Measurements from ENCODE around the gene SLC6A9.

SLC6A9 gene

GRCh38 chr1:44049839-44050238, 18.6 kb upstream of the SLC6A9 start:
- in situ Hi-C loops (cut with MboI; ENCODE audit: low sequenced_read_pairs): loop anchor here (25.0 kb wide), 1 partner anchor 513 kb away; the partner anchor contains the start of gene PTPRF

GRCh38 chr1:44048532-44049215, 17.4 kb upstream of the SLC6A9 start:
- in situ Hi-C loops (cut with MboI; ENCODE audit: low sequenced_read_pairs): loop anchor here (25.0 kb wide), 1 partner anchor 511 kb away; the partner anchor contains the start of gene PTPRF

- in situ Hi-C loops (cut with MboI; ENCODE audit: low sequenced_read_pairs): loop anchor here (25.0 kb wide), 1 partner anchor 510 kb away; the partner anchor contains the start of gene PTPRF
Observed at GRCh38 chr1:44047131-44047530, 15.9 kb upstream of the SLC6A9 start.

- in situ Hi-C loops (cut with MboI; ENCODE audit: low sequenced_read_pairs): loop anchor here (25.0 kb wide), 1 partner anchor 508 kb away; the partner anchor contains the start of gene PTPRF
Observed at GRCh38 chr1:44045064-44045463, 13.8 kb upstream of the SLC6A9 start.

- in situ Hi-C loops (cut with MboI; ENCODE audit: low sequenced_read_pairs): loop anchor here (25.0 kb wide), 1 partner anchor 507 kb away; the partner anchor contains the start of gene PTPRF
Observed at GRCh38 chr1:44044071-44044801, 13.0 kb upstream of the SLC6A9 start.

- in situ Hi-C loops (cut with MboI; ENCODE audit: low sequenced_read_pairs): loop anchor here (25.0 kb wide), 1 partner anchor 506 kb away; the partner anchor contains the start of gene PTPRF
Observed at GRCh38 chr1:44043176-44044070, 12.2 kb upstream of the SLC6A9 start.

- in situ Hi-C loops (cut with MboI; ENCODE audit: low sequenced_read_pairs): loop anchor here (25.0 kb wide), 1 partner anchor 504 kb away; the partner anchor contains the start of gene PTPRF
Observed at GRCh38 chr1:44040846-44041245, 9.6 kb upstream of the SLC6A9 start.

- in situ Hi-C loops (cut with MboI; ENCODE audit: low sequenced_read_pairs): loop anchor here (25.0 kb wide), 1 partner anchor 503 kb away; the partner anchor contains the start of gene PTPRF
Observed at GRCh38 chr1:44040418-44040817, 9.2 kb upstream of the SLC6A9 start.

- in situ Hi-C loops (cut with MboI; ENCODE audit: low sequenced_read_pairs): loop anchor here (25.0 kb wide), 1 partner anchor 502 kb away; the partner anchor contains the start of gene PTPRF
Observed at GRCh38 chr1:44038876-44039657, 7.8 kb upstream of the SLC6A9 start.

- in situ Hi-C loops (cut with MboI; ENCODE audit: low sequenced_read_pairs): loop anchor here (25.0 kb wide), 1 partner anchor 500 kb away; the partner anchor contains the start of gene PTPRF
Observed at GRCh38 chr1:44037154-44037553, 5.9 kb upstream of the SLC6A9 start.

GRCh38 chr1:44036409-44037139, 5.3 kb upstream of the SLC6A9 start:
- in situ Hi-C loops (cut with MboI; ENCODE audit: low sequenced_read_pairs): loop anchor here (25.0 kb wide), 1 partner anchor 499 kb away; the partner anchor contains the start of gene PTPRF

- in situ Hi-C loops (cut with MboI; ENCODE audit: low sequenced_read_pairs): loop anchor here (25.0 kb wide), 1 partner anchor 499 kb away; the partner anchor contains the start of gene PTPRF
Observed at GRCh38 chr1:44035726-44036408, 4.6 kb upstream of the SLC6A9 start.

- in situ Hi-C loops (cut with MboI; ENCODE audit: low sequenced_read_pairs): loop anchor here (25.0 kb wide), 1 partner anchor 498 kb away; the partner anchor contains the start of gene PTPRF
Observed at GRCh38 chr1:44034976-44035716, 3.9 kb upstream of the SLC6A9 start.

GRCh38 chr1:44034423-44034822, 3.2 kb upstream of the SLC6A9 start:
- in situ Hi-C loops (cut with MboI; ENCODE audit: low sequenced_read_pairs): loop anchor here (25.0 kb wide), 1 partner anchor 497 kb away; the partner anchor contains the start of gene PTPRF

- in situ Hi-C loops (cut with MboI; ENCODE audit: low sequenced_read_pairs): loop anchor here (25.0 kb wide), 1 partner anchor 496 kb away; the partner anchor contains the start of gene PTPRF
Observed at GRCh38 chr1:44033756-44034155, 2.5 kb upstream of the SLC6A9 start.

GRCh38 chr1:44033041-44033575, 1.8 kb upstream of the SLC6A9 start:
- in situ Hi-C loops (cut with MboI; ENCODE audit: low sequenced_read_pairs): loop anchor here (25.0 kb wide), 1 partner anchor 496 kb away; the partner anchor contains the start of gene PTPRF
